PC-9 (cell line): ENCODE measurements around the gene RABAC1. TPM values are rescaled to one million over a fixed set of nuclear protein-coding genes. Genes with fewer than 3 reads are reported as not detected.
A peak's percentile ranks its signal among the peaks of the same experiment; 100 is the strongest.

Experiments
- BruUV-seq: library from RNA; stranded (reverse); fragments of 400-500 nt; replicated peaks from 2 replicates; lab custom pipeline; 2021; lab: Mats Ljungman, UMichigan
- CTCF ChIA-PET: fragments of 300-600 bp; sonication (Branson Sonifier 250); formaldehyde crosslinking; loops from one replicate; lab custom pipeline; 2022; ENCODE audit warnings: antibody characterized with exemption; lab: Charles Lee
- POLR2A ChIA-PET: fragments of 300-600 bp; sonication (Branson Sonifier 250); formaldehyde crosslinking; loops from one replicate; lab custom pipeline; 2022; ENCODE audit warnings: antibody characterized with exemption; ENCODE audit not compliant: unreplicated experiment; lab: Charles Lee
- DNase-seq, 2 experiments: peaks; one replicate each; pipeline versions ENCODE4 v3.0.0 to v3.0.0-alpha.2; 2015 to 2022; ENCODE audit warnings: mixed read lengths in 1 of 2
- H2AFZ ChIP-seq: fragments of 200-600 bp; sonication (generic); 2 replicates; pipeline ENCODE4 v1.8.1; 2017; ENCODE audit warnings: antibody characterized with exemption
- H3F3A ChIP-seq: fragments of 200-600 bp; sonication (generic); 2 replicates; pipeline ENCODE4 v1.8.1; 2017; ENCODE audit warnings: antibody characterized with exemption, mild to moderate bottlenecking, low read depth; ENCODE audit not compliant: insufficient read depth
- H3K27ac ChIP-seq: fragments of 200-600 bp; sonication (generic); 2 replicates; pipeline ENCODE4 v1.6.1; 2016; ENCODE audit warnings: mixed run types
- H3K27me3 ChIP-seq: fragments of 200-600 bp; sonication (generic); 2 replicates; pipeline ENCODE4 v1.6.1; 2016; ENCODE audit warnings: low read depth, mixed run types; ENCODE audit not compliant: insufficient read depth
- H3K36me3 ChIP-seq: fragments of 200-600 bp; sonication (generic); 2 replicates; pipeline ENCODE4 v1.6.1; 2016; ENCODE audit warnings: low read depth, mixed run types
- H3K4me1 ChIP-seq: fragments of 200-600 bp; sonication (generic); replicated peaks from 2 replicates; pipeline ENCODE4 v1.6.1; 2016; ENCODE audit warnings: mixed run types; ENCODE audit not compliant: insufficient read depth
- H3K4me2 ChIP-seq: fragments of 200-600 bp; sonication (generic); 2 replicates; pipeline ENCODE4 v1.6.1; 2017; ENCODE audit warnings: mixed run types
- H3K4me3 ChIP-seq: fragments of 200-600 bp; sonication (generic); 2 replicates; pipeline ENCODE4 v1.6.1; 2016; ENCODE audit warnings: mixed run types
- H3K79me2 ChIP-seq: fragments of 200-600 bp; sonication (generic); 2 replicates; pipeline ENCODE4 v1.6.1; 2017; ENCODE audit warnings: low read depth, mixed run types
- H3K9me2 ChIP-seq: fragments of 200-600 bp; sonication (generic); 2 replicates; pipeline ENCODE4 v1.8.1; 2017; ENCODE audit warnings: mild to moderate bottlenecking; ENCODE audit not compliant: insufficient read depth
- H3K9me3 ChIP-seq: fragments of 200-600 bp; sonication (generic); 2 replicates; pipeline ENCODE4 v1.8.1; 2016; ENCODE audit warnings: low read depth; ENCODE audit not compliant: insufficient read depth
- H4K20me1 ChIP-seq: fragments of 200-600 bp; sonication (generic); 2 replicates; pipeline ENCODE4 v1.8.1; 2017; ENCODE audit not compliant: insufficient read depth
- CTCF ChIP-seq: fragments of 200-600 bp; sonication (generic); conservative IDR thresholded peaks from 2 replicates; pipeline ENCODE4 v1.6.1; 2017; ENCODE audit warnings: mixed run types, antibody characterized with exemption, mild to moderate bottlenecking, moderate library complexity
- EZH2 ChIP-seq: fragments of 200-600 bp; sonication (generic); IDR thresholded peaks from 2 replicates; pipeline ENCODE4 v1.8.0; 2017; ENCODE audit warnings: antibody characterized with exemption, low read depth
- intact Hi-C: fragments of 100-400 bp; cut with micrococcal nuclease; formaldehyde crosslinking; loops from one replicate; pipeline ENCODE4 v1.10.0; 2022; ENCODE audit not compliant: unreplicated experiment
- total RNA-seq: library from RNA; stranded (reverse); gene quantifications from 2 replicates; pipeline ENCODE4 v1.2.3, GENCODE V29; 2021

The RABAC1 gene
- total RNA-seq, 1 experiment from 2014 or later, result 110 TPM

- H3K79me2 ChIP-seq, result no peaks in the 10 kb centered on the region
- H3K27ac ChIP-seq, result no peak overlapping the region
- intact Hi-C loops, result no loop called here
- no peaks in the 10 kb centered on the region for H3K9me2 ChIP-seq
- H3F3A ChIP-seq, result peaks cover 5% of the 10 kb centered on the region; the same call in 1 of the 2 replicates
- H3K4me1 ChIP-seq, result peaks cover 11% of the 10 kb centered on the region
- POLR2A ChIA-PET, result no interaction called here
- H2AFZ ChIP-seq, result no peak overlapping the region
- TF ChIP-seq CTCF (no peak), EZH2 (no peak)
- H3K4me3 ChIP-seq, result no peak overlapping the region
- BruUV-seq, result no TSS peak
- no peaks in the 10 kb centered on the region for H3K9me3 ChIP-seq
- 0 out of 2 replicates have a peak, but pooled peaks cover 2% of the 10 kb centered on the region for H3K27me3 ChIP-seq
- CTCF ChIA-PET, result no interaction called here
- DNase-seq, result peak in 1 of 2 experiments; percentile 13
- H3K4me2 ChIP-seq, result no peak overlapping the region
- H3K36me3 ChIP-seq, result no peaks in the 10 kb centered on the region
- H4K20me1 ChIP-seq, result no peaks in the 10 kb centered on the region; the same call in 1 of the 2 replicates
These were observed 1.9 kb upstream of the RABAC1 start for GRCh38 chr19:41960973-41961372.

DNA sequence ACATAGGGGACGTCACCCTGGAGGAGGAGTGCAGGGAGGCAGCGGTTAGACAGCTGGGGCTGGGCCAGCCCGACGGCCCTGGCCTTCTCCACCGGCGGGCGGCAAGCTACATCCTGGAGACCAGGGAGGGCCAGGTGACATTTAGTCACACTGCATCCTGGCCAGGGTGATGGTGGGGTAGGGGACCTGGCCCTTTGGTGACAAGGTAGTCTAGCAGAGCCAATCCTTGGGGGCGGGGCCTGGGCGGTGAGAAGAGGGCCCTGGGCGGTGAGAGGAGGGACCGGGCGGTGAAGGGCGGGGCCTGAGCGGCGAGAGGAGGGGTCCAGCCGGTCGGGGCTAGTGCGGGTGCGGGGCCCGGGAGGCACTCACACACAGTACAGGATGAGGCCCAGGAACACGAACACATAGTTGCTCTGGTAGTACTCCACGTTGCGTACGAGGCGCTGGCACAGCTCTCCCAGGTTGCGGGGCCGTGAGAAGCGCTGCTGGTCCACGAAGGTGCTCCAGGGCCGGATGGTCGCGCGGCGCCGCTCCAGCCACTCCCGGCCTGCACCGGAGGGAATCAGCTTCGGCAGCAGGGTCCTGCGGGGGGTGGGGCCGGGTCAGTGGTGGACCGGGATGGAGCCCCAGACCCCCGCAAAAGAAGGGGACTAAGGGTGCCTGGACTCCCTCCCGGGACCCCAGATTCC lies 610 bp downstream of the RABAC1 start:
- ChIA-PET CTCF (interaction anchor here (0.6 kb wide), 1 partner anchor 83 kb away, joined by 11 read pairs; no protein-coding TSS in a partner anchor), POLR2A (interaction anchor here (0.6 to 1.1 kb wide), 2 partner anchors 118 to 164 kb away, joined by 3 to 8 read pairs; partner anchors contain the start of gene ZNF574)
- Histone ChIP-seq H3K4me3 (peak overlapping the region; percentile 67), H3K9me2 (no peaks in the 10 kb centered on the region), H3K79me2 (no peaks in the 10 kb centered on the region), H3K27me3 (no peaks in the 10 kb centered on the region), H3K9me3 (no peaks in the 10 kb centered on the region), H3K4me1 (peaks cover 11% of the 10 kb centered on the region), H2AFZ (peak overlapping the region; percentile 90), H3K27ac (peak overlapping the region; percentile 24; the same call in 1 of the 2 replicates), H3K36me3 (no peaks in the 10 kb centered on the region), H3K4me2 (peak overlapping the region; percentile 75), H4K20me1 (no peaks in the 10 kb centered on the region; the same call in 1 of the 2 replicates), H3F3A (peaks cover 5% of the 10 kb centered on the region; the same call in 1 of the 2 replicates)
- intact Hi-C loops, result loop anchor here (1.0 to 10.0 kb wide), 7 partner anchors 76 to 314 kb away; partner anchors contain the start of genes CEACAM6 and ZNF574
- DNase-seq, result peak; percentile 54 to 89
- BruUV-seq, result TSS peak; percentile 46
- TF ChIP-seq CTCF, result no peak
- TF ChIP-seq EZH2, result no peak

DNA sequence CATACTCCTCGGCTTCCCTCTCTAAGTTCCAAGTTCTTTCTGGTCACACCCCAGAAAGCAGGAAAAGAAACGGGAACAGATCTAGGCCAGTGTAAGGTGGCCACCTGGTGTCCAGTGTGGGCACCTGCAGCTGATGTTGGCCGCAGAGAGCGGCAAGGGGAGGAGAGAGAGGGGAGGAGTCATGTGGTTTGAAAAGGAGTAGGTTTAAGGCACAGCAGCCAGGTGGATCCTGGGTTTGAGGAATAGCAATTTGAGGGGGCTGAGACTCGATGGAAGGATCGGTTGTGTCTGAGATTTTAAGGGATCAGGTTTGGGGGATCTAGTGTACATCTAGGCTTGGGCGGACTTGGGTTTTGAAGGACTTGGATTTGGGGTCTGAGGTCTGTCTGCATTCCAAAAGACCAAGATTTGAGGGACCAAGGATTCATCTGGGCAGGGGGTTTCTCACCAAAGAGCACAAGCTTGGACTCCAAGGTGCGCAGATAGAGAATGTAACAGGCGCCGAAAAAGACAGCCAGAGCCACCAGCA lies 1.2 kb downstream of the RABAC1 start:
- H3K4me2 ChIP-seq, result peak overlapping the region; percentile 75
- no TSS peak for BruUV-seq
- no peaks in the 10 kb centered on the region for H3K27me3 ChIP-seq
- H2AFZ ChIP-seq, result peak overlapping the region; percentile 90; the same call in 1 of the 2 replicates
- H3K79me2 ChIP-seq, result no peaks in the 10 kb centered on the region
- peak; percentile 84 for DNase-seq
- TF ChIP-seq EZH2 (no peak), CTCF (peak; percentile 96)
- no peaks in the 10 kb centered on the region for H3K9me3 ChIP-seq
- peaks cover 5% of the 10 kb centered on the region; the same call in 1 of the 2 replicates for H3F3A ChIP-seq
- ChIA-PET CTCF (interaction anchor here (0.6 kb wide), 2 partner anchors 82 to 85 kb away, joined by 3 to 11 read pairs; no protein-coding TSS in a partner anchor), POLR2A (interaction anchor here (0.5 to 0.6 kb wide), 3 partner anchors 97 to 165 kb away, joined by 3 to 5 read pairs (median 3); no protein-coding TSS in a partner anchor)
- no peaks in the 10 kb centered on the region for H3K9me2 ChIP-seq
- H3K36me3 ChIP-seq, result no peaks in the 10 kb centered on the region
- H3K4me3 ChIP-seq, result peak overlapping the region; percentile 67; the same call in 1 of the 2 replicates
- H3K27ac ChIP-seq, result no peak overlapping the region
- intact Hi-C loops, result loop anchor here (1.0 to 10.0 kb wide), 8 partner anchors 71 to 313 kb away; partner anchors contain the start of genes CEACAM6 and ZNF574
- no peaks in the 10 kb centered on the region; the same call in 1 of the 2 replicates for H4K20me1 ChIP-seq
- peaks cover 11% of the 10 kb centered on the region for H3K4me1 ChIP-seq
